CD4-positive, alpha-beta T cell treated with Interleukin-12 subunit alpha and Interleukin-12 subunit beta, for 1 hour (primary cell): ENCODE data around the gene NOXRED1.
"Not testable (repeated sequence)": the region's sequence is repeated elsewhere in the genome, so short reads cannot be mapped to it uniquely, and the experiment has no call there.

Experiments used
- DNase-seq: peaks from one replicate; pipeline ENCODE4 v3.0.0-alpha.2; 2020

Gene NOXRED1

DNA sequence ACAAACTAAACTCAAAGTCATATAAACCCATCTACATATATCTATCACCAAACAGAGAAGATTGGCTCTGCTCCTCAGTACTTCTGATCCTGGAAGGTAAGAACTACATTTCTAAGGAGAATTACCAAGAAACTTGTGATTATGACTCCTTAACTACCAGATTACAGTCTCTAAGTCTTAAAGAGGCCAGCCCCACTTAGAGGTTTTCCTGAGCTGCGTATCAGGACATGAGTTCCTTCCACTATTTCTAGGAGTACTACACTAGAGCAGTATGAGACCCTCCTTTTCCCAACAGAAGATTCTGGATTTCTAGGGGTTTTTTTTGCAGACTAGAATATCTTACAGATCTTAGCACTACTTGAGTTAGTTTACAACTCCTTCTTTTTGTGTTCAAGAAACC lies at the start of gene NOXRED1:
Gene NOXRED1 (minus strand): TSS at position 101 of the 400 bp plus-strand sequence. CDS start 634 bp downstream, outside the sequence.
- DNase-seq, result no peak

GRCh38 chr14:77470224-77470870 lies 47.0 kb upstream of the NOXRED1 start:
- DNase-seq, result no peak

GRCh38 chr14:77469539-77469938 lies 46.2 kb upstream of the NOXRED1 start:
- no peak for DNase-seq

- no peak for DNase-seq
Observed at GRCh38 chr14:77469067-77469505, 45.8 kb upstream of the NOXRED1 start.

DNA sequence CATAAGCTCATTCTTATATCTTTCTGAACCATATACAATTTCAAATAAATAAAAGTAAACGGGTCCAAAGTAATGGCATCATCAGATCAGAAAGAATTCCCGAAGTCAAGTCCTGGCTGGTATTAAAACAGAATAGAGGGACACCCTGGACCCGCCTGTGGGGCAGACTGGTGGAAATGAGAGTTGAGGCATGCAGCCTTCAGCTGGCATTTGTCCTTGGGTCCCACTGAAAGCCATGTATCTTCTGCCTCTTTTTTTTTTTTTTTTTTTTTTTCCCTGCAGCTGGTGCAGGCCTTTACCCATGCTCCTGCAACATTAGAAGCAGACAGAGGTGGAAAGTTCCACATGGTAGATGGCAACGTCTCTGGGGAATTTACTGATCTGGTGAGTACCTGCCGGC lies 44.5 kb upstream of the NOXRED1 start:
- DNase-seq, result no peak

DNA sequence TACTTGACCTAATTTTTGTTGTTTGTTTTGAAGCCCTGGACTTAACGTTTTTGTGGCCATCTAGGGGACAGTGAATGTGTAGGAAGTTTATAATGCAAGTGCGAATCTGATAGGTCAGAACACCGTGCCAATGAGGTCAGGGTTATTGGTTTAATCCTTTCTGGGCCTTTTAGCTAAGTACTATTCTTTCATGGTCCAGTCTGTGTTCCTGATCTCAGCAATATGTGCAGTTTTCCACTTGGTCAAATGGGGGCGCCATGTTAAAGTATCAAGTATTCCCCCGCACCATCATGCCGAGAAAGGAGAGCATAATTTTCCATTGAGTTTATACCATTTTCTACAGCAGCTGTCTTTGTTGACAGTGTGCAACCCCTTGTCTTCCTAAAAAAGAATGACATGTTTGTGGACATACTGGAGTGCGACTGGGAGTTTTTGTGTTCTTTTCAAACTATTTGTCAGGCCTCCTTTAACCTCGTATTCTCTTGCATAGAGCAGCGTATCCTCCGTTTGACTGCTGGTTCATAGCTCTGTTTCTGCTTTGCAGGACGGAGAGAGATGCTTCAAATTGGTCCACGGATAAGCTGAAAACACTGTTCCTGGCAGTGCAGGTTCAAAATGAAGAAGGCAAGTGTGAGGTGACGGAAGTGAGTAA lies 35.9 kb upstream of the NOXRED1 start:
- DNase-seq, result peak; percentile 66

- DNase-seq, result peak; percentile 26
Observed at GRCh38 chr14:77458249-77458950, 35.1 kb upstream of the NOXRED1 start.

- peak; percentile 96 for DNase-seq
Observed at GRCh38 chr14:77457522-77458248, 34.4 kb upstream of the NOXRED1 start, which contains the start of the genes AHSA1 and VIPAS39. AHSA1 (plus strand) TSS chr14:77458093; CDS start chr14:77458190, 97 bp downstream. VIPAS39 (minus strand) TSS chr14:77457601; CDS start chr14:77454102, 3,499 bp downstream.

GRCh38 chr14:77457115-77457521 lies 33.8 kb upstream of the NOXRED1 start:
- DNase-seq, result no peak

- no peak for DNase-seq
Observed at GRCh38 chr14:77455966-77456640, 32.8 kb upstream of the NOXRED1 start.

GRCh38 chr14:77442196-77442595 lies 18.9 kb upstream of the NOXRED1 start:
- no peak for DNase-seq

GRCh38 chr14:77439861-77440260 lies 16.5 kb upstream of the NOXRED1 start:
- DNase-seq, result no peak

DNA sequence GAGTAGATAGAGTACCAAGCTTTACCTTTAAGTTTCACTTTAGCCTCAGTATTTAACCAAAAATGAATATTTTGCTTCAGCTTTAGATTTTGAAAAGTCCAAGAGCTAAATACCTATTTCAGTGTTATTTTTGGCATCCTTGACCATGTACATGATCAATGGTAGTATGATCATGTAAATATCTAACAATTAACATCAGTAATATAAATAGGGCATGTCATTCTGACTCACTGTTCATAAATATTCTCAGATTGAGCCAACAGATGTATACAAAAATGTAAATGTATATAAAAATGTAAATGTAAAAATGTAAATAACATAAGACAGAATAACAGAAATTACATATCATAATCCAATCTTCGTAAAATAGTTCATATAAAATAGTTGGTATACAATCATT lies 15.3 kb upstream of the NOXRED1 start:
- DNase-seq, result no peak

DNA sequence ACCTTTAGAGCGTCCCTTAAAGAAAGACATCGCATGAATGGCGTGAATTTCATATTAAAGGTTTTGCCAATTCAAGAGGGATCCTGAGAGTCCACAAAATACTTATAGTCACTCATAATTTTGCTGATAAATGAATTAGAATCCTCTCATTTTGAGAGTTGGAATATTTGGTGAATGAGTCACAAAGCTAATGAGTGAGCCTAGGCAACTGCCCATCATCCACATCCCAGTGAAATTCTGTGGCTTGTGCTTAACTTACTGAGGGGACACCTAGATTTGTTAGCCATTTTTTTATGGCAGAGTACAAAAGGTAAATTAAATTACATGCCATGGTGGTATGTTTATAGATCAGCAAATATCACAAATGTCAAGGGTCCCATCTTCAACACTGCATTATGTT lies 12.7 kb upstream of the NOXRED1 start:
- no peak for DNase-seq

DNA sequence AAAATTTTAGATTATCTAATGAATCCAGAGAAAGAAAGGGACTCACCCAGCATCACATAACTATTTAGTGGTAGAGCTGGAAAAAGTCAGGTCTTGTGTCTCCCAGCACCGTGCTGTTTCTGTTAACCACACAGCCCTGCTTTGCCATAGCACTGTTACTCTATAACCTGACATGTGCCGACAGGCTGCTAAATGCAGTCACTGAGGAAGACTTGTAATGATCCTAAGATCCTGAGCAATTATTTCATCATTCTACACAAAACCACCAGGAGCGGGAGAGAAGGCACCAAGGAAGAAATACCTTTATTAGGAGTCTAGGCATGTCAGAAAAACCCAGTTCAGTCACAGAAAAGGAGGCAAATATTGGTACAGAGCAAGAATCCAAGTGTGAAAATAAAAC lies 3.1 kb upstream of the NOXRED1 start:
- no peak for DNase-seq

DNA sequence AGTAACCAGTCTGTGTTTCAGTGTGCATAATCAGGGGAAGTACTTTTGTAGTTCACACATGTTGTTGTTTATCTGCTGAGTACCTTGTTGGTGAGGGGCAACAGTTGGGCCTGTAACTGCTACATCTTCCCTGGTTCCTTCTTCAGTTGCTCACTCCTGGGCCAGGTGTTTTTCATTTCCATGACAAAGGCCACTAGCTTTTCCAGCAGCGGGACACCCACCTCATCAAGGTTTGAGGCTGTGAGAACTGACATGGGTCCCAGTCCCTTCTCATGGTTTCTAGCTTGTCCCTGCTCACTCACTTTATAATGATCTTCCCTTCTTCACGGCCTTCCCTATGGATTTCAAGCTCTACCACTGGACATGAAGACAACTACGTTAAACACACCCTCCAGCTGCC lies 1.5 kb upstream of the NOXRED1 start:
- DNase-seq, result no peak

- DNase-seq, result no peak
Observed at GRCh38 chr14:77421201-77421600, 2.1 kb downstream of the NOXRED1 start.

GRCh38 chr14:77416836-77417235 lies 6.5 kb downstream of the NOXRED1 start:
- DNase-seq, result no peak

DNA sequence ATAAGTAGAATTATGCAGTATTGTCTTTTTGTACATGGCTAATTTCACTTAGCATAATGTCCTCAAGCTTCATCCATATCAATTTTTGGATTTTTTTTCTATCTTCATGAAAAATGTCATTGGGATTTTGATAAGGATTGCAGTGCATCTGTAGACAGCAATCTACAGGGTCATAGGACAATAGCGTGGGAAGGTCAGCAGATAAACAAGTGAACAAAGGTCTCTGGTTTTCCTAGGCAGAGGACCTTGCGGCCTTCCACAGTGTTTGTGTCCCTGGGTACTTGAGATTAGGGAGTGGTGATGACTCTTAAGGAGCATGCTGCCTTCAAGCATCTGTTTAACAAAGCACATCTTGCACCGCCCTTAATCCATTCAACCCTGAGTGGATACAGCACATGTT lies 7.2 kb downstream of the NOXRED1 start:
- not testable (repeated sequence) for DNase-seq

- not testable (repeated sequence) for DNase-seq
Observed at GRCh38 chr14:77415403-77416030, 7.8 kb downstream of the NOXRED1 start.

GRCh38 chr14:77409131-77409533 lies 14.2 kb downstream of the NOXRED1 start:
- DNase-seq, result no peak

- DNase-seq, result no peak
Observed at GRCh38 chr14:77407158-77407557, 16.2 kb downstream of the NOXRED1 start.
